ENCODE results near the gene ADARB1.
"Not testable (repeated sequence)": the region's sequence is repeated elsewhere in the genome, so short reads cannot be mapped to it uniquely, and the experiment has no call there.

The ADARB1 gene, protein sequence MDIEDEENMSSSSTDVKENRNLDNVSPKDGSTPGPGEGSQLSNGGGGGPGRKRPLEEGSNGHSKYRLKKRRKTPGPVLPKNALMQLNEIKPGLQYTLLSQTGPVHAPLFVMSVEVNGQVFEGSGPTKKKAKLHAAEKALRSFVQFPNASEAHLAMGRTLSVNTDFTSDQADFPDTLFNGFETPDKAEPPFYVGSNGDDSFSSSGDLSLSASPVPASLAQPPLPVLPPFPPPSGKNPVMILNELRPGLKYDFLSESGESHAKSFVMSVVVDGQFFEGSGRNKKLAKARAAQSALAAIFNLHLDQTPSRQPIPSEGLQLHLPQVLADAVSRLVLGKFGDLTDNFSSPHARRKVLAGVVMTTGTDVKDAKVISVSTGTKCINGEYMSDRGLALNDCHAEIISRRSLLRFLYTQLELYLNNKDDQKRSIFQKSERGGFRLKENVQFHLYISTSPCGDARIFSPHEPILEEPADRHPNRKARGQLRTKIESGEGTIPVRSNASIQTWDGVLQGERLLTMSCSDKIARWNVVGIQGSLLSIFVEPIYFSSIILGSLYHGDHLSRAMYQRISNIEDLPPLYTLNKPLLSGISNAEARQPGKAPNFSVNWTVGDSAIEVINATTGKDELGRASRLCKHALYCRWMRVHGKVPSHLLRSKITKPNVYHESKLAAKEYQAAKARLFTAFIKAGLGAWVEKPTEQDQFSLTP

DNA sequence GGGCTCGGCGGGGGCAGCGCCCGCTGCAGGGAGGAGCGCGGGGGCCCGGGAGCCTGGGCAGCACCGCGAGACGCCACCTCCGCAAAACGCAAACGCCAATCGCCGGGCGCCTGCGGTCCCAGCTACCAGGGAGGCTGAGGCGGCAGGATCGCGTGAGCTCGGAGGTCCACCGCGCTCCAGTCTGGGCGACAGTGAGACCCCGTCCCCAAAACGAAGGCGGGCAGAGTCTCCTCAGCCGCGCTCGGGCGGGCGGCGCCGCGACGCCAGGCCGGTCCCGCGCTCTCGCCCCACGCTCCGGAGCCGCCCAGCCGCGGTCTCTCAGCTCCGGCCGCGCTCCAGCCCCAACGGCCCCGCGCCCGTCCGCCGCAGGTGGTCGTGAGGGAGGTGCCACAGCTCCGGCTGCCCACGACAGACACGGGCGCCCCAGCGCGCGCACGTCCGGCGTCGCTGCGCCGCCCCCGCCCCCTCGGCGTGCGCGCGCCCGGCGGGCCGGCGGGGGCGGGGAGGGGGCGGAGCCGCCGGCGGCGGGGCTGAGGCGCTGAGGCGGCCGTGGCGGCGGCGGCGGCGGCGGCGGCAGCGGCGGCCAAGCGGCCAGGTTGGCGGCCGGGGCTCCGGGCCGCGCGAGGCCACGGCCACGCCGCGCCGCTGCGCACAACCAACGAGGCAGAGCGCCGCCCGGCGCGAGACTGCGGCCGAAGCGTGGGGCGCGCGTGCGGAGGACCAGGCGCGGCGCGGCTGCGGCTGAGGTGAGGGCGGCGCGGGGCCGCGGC, at the start of gene ADARB1:
Gene ADARB1 (plus strand): TSS at position 533 of the 770 bp plus-strand sequence. CDS start 97,077 bp downstream, outside the sequence.
- DNase-seq, result peak; percentile 66

DNA sequence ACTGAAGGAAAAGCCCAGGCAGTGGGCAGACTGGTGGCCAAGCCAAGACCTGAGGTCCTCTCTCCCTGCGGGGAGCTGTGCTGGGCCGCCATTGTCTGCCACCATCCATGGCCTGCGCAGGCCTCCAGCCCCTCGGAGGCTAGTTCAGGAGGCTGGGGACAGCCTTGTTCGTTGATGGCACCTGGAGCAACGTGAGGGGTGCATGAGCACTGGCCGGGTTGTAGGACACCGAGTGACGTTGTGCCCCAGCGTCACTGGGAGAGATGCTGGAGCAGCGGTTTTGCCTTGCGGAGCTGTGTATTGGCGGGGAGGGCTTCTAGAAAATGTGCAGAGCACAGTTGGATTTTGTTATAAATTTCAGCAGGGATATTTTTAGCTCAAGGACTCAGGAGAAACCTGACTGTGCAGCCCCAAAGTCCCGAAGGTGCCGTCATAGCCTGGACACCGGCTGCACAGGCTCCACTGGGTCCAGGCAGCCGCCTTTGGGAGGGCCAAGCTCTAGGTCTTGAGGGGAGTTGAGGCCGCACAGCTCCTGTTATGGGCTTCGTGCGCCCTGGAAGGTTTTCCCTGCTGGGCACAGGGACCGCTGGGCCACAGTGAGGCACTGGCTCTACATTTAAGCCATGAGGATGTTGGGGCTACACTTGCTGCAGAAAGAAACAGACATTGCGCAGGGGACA, 48.2 kb upstream of the ADARB1 start:
- no peak for DNase-seq

DNA sequence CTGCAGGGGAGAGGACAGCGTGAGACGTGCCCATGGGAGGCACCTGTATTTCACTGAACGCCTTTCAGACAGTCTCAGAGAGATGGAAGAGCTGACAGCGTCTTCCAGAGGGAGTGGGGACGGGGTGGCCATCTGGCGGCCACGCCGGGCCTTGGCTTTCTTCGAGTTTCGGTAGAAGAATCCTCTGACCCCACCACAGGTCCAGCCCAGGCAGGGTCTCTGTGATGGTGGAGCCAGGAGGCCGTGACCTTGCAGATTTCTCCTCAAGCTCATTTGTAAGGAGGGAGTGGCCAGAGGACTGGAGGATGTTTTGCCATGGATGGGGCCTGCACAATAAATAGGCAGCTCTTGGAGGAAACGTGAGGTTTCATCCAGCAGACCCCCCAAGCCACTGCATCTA, 47.6 kb upstream of the ADARB1 start:
- no peak for DNase-seq

DNA sequence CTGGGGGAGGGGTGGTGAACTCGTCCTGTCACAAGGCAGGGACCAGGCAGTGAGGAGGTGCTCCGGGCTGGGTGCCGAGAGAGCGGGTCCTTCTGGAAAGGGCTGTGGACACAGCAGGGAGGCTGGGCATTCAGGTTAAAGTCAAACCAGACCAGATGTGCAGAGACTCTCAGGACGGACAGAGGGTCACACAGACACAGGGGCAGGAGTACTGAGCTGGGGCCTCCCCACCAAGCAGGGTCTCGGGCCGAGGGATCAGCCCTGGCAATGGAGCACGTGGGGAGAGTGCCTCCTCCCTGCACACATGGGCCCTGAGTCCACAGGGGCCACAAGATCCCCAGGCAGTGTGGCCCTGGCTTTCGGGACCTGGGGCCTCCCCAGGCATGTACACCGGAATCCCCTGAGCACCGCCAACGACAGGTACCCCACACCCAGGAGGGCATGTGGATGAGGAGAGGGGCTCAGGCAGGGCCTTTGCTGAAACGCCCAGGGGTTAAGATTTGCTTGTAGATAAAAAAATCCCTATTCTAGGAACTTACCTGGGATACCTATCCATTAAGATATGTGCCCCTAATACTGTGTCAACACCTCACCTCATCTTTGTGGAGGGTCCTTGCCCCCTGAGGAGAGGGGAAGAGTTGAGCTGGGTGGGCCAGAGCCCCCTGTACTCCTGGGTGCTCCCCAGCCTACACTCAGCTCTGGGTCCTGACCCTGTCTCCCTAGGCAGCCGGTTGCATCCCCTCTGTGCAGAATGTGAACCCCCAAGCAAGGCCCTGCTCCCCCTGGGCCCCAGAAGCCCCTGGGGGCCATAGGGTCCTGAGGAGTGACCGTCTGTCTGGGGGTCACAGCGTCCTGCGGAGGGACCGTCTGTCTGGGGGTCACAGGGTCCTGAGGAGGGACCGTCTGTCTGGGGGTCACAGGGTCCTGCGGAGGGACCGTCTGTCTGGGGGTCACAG, 46.9 kb upstream of the ADARB1 start:
- no peak for DNase-seq

DNA sequence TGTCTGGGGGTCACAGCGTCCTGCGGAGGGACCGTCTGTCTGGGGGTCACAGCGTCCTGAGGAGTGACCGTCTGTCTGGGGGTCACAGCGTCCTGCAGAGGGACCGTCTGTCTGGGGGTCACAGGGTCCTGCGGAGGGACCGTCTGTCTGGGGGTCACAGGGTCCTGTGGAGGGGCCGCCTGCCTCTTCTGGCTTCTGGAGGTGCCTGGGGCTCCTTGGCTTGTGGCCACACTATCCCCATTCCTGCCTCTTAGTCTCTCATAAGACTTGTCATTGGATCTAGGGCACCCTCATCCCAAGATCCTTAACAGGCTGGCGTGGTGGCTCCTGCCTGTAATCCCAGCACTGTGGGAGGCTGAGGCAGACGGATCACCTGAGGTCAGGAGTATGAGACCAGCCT, 45.7 kb upstream of the ADARB1 start:
- DNase-seq, result not testable (repeated sequence)

DNA sequence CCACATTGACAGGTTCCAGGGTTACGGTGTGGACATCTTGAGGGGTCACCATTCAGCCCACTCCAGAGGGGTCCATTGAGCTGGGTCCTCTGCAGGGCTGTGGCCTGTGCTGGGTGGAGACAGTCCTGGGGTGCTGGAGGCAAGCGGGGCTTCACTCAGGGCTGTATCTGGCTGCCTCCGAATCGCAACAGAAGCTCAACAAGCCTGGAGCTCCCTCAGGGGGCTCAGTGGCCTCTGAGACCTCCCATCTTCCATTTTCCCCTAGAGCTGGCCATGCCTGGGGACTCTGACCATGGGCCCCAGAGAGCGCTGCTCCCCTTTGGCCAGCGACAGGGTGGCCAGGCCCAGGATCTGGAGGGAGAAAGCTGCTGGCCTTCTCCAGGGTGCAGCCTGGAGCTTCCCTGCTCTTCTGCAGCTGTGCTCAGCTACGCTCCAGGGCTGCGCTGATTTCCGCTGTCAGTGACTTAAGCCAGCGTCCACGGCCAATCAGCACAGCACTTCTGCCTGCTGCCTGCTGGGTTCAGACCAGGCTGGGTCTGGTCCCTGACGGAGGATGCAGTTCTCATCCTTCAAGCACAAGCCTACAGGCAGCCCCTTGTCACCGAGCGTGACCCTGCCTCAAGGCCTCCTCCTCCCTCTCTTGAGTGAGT, 45.0 kb upstream of the ADARB1 start:
- DNase-seq, result no peak

DNA sequence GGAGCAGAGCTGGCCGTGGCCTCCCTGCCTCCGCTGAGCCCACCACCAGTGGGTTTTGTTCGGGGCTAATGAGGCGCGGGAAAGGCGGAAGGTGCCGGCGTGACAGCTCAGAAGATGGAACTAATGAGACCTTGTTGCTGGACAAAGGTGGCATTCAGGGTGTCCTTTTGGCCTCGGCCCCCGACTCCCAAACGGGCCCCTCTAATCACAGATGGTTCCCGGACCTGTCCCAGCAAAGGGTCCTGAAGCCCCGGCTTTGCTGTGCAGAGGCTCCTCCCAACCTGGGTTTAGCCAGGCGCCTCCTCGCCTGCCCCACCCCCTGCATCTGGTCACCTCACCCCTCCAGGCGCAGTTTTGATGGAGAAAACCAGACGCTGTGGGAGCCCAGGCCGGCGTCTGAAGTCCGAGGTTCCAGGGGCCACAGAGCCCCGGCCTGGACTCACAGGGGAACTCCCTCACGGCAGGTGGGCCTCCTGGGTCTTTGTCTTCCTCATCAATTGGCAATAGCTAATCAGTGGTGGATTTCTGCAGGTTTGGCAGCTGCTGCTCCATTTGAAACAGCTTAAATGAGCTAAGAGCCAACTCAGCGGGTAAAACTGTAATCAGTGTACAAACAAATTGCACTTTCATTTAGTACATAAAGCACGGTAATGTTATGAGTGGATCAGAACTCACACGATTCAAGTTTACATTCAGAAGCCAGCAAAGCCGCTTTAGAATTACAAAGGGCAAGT, 44.3 kb upstream of the ADARB1 start:
- no peak for DNase-seq

DNA sequence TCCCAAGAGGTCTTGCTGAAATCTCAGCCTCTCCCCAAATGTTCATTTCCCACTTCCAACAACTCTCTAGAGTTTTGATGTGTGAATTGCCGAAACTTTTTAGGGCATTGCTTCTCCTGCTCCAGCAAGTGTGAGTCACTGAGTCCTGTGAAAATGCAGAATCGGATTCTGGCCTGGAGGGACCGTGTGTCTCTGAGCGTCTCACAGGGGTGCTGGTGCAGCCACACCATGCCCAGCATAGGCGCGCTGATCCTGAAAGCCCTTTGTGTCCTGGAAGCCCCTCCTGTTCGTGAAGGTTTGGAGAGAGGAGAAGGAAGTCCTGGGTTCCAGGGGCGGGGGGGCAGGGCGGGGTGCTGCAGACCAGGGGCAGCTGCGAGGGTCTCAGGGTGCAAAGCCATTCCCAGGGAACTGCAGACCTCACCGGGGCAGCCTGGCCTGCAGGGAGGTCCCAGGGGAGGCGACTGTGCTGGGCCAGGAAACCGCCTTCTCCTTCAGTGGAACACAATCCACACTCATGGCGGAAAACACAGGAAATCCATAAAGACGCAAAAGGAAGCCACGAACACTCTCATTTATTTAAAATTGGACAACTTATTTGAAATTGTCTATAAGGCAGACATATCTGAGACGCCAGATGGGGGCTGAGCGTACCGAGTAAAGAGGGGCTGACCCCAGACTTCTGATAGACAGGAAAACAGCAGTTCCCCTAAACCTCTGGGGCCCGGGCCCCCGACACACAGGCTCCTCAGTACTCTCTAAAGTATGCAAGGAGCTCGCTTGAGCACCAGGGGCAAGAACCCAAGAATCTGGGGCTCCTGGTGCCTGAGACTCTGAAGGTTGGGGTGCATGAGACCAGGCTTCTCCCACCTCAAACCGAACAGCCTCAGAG, 43.5 kb upstream of the ADARB1 start:
- DNase-seq, result peak; percentile 30

DNA sequence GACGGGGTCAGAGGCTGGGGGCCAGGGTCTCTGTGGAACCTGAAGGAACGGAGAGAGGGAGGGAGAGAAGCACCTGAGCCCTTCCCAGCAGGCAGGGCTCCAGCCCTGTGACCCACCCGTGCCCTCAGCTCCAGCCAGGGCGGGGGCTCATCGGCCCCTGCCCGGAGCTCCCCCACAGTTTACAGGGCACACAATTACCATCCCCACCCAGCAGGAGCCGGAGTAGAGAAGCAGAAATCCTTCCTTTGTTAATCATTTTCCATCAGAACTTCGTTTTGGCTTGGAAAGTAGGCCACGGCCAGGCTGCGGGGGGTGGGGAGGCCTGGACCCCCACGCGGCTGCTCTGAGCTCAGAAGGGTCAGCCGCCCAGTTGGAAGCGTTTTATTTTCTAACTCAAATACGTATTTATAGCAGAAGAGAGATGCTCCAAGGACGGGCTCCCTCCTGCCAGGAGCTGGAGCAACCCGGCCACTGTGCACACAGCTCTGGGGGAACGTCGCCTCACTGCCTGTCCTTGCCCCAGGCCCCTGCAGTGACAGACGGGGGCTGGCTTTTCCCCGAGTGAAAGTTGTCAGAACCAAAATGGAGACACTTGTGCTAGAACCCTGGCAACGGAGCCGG, 42.7 kb upstream of the ADARB1 start:
- no peak for DNase-seq

DNA sequence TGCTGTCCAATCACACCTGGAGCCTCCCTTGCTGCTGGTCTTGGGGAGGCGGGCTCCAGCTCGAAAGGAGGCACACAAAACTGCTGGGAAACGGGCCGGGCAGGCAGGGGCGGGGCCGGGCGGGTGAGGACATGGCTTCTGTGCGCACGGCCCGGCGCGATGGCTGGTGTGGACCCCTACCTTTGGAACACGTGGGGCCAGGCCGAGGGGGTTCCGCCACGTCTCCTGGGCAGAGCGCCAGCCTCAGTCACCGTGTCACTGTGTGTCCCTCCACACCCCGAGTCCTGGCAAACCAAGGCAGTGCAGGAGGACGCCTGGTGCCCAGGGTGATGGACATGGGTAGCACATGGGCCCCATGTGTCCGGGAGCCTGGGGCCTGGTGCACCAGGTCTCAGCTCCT, 42.0 kb upstream of the ADARB1 start:
- DNase-seq, result no peak

DNA sequence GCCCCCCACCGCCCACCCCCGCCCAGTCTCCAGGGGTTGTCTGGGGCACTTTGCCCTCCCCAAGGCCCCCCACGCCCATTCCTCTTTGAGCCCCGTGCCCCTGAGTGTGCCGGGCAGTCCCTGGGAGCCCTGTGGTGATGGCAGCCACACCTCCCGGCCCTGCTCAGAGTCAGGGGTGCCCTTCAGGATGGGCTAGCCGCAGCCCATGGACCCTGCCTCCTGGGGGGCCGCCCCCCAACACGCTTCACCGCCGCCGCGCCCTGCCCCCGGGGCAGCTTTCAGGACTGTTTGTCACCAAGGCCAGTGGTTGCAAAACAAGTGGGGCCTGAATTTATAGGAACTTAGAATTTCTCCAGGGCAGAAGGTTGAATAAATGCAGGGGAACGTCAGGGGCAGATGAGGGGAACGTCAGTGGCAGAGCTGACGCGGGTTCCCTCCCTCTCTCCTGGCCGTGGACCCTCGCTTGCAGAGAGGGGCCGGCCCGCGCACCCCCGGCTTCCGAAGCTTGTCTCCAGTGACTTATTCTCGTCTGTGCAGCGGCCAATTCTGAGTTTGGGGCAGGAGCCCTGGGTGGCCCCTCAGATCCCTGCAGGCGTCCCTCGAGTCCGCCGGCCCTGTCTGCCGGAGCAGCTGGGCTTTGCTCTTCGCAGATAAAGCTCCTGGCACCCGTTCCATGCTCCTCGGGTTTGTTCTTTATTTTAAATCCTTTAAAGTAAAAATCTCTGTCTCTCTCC, 41.2 kb upstream of the ADARB1 start:
- no peak for DNase-seq

DNA sequence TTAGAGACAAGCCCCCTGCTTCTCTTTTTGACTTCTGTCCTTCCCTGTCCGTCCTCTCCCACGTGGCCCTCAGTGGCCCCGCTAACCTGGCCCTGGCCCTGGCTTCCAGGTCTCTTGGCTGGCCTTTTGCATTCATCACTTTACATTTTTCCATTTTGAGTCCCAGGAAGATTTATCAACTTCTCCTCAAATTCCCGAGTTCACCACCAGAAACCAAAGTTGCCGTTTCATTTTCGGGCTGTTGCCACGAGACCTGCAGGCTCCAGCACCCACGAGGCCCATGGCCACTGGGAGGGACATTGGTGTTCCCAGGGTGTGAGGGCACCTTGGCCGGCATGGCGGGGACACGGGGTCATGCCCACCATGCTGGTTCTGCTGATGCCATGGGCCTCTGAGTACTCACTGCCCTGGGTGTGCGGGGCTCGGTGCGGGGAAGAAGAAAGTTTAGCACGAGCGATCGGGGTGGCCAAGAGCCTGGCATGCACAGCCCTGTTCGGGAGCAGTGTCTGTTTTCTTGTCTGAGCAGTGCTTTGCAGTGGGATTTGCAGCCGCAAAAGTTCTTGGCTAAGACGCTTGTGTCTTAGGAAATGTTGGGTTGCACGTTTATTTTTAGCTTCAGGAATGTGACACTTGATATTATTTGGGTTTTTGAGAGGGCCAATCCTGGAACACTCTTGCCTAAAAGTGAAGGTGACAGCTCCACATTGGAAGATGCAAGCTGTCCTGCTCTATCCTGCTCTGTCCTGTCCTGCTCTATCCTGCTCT, 40.4 kb upstream of the ADARB1 start:
- no peak for DNase-seq

DNA sequence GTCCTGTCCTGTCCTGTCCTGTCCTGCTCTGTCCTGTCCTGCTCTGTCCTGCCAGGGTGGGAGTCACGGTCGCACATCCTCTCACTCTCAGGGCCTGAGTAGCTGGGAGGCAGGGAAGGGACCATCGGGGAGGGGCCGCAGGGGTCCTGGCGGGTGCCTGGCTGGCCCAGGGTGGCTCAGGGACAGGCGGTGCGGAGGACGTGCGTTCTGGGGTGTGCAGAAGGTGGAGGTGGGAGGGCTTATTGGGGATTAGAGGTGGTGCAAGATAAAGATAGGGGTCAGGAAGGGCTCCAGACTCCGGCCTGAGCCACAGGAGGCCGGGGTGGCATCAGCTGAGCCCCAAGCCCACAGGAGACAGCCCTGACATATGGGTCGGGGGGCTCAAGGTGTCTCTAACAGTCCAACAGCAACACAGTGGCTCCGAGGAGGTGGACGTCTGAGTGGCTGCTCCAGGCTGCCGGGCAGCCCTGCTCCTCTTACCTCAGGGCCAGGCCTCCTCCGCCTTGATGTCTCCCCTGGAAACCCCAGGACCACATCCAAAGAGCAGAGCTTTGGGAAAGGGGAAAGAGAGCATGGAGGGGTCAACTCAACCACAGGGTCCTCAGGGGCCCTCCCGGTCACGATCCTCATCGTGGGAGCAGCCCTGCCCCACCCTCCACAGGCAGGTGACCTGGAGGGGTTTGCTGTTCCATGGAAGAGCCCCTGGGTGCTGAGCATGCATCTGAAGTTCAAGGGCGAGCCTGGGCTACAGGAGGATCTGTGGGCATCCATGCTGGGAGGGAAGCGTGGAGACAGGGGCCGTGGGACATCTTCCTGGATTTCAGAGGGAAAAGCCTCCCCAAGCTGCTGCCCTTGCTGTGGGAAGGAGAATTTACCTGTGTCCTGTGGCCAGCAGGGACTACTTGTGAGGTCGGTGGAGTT, 39.6 kb upstream of the ADARB1 start:
- DNase-seq, result no peak

DNA sequence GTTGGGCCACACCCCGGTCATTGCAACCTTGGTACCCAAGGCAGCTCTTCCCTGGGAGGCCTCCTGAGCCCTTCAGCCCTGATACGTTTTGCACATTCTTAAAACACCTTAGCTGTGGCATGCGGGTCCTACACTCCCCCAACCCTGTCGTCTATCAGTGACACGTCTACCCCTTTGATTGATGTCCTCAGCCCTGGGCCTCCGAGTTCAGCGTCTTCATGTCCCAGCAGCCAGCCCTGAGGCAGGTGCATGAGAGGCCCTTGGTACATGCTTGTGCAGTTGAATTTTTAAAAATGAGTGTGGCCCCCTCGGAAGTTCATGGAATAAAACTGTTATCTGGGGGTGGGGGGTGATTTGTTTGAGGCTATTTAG, 38.9 kb upstream of the ADARB1 start:
- no peak for DNase-seq

DNA sequence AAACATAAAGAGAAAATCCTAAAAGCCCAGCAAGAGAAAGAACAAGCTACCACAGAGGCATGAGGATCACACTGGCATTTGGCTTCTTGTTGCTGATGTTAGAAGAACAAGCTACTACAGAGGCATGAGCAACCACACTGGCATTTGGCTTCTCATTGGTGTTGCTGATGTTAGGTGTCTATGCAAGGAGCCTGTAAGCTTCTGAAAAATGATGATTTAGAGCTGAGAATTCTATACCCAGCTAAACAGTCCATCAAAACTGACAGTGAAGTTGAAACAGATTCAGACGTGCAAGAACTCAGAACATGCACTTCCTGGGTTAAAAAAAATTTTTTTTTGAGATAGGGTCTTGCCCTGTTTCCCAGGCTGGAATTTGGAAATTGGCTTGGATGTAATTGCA, 37.8 kb upstream of the ADARB1 start:
- DNase-seq, result no peak

DNA sequence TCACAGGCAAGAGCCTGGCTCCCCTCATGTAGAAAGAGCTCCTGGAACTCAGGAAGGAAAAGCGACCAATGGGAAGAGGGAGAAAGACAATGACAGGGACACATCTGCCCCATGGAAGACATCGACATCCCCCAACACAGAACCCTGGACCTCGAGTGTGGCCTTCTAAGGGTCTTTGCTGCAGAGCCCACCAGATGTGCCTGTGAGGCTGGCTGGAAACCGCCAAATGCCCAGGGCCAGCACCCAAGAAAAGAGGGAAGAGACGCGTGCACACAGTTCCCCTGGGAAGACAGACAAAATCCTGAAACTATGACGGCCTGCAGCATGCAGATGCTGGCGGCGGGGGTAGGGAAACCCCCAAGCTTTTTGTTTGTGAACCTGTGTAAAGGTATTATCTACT, 36.4 kb upstream of the ADARB1 start:
- DNase-seq, result no peak
